ENCODE data around the gene RASAL2.

GRCh38 chr1:178126741-178127185 is 32.9 kb downstream of the RASAL2 start:
- TF ChIP-seq EZH2 (IDR thresholded peaks at IDR 0.05; ENCODE audit: low read depth, unreplicated experiment) (no peak), CTCF (conservative IDR thresholded peaks at IDR 0.05; ENCODE audit: low read depth in 2 of 2) (no peak), POLR2AphosphoS5 (IDR thresholded peaks at IDR 0.05; ENCODE audit: low read depth) (no peak), JUNB (IDR thresholded peaks at IDR 0.05; ENCODE audit: unreplicated experiment) (no peak), CREB1 (CRISPR knock-in tag; IDR thresholded peaks at IDR 0.05; ENCODE audit: low read depth) (no peak), REST (IDR thresholded peaks at IDR 0.05; ENCODE audit: unreplicated experiment) (no peak), ZNF114 (CRISPR knock-in tag; IDR thresholded peaks at IDR 0.05) (no peak), EZH2phosphoT487 (IDR thresholded peaks at IDR 0.05; ENCODE audit: unreplicated experiment) (no peak), NANOG (IDR thresholded peaks at IDR 0.05; ENCODE audit: borderline replicate concordance) (no peak), ZNF331 (CRISPR knock-in tag; IDR thresholded peaks at IDR 0.05; ENCODE audit: low read depth) (no peak), STAT1 (IDR thresholded peaks at IDR 0.05; ENCODE audit: unreplicated experiment) (no peak), ZNF462 (CRISPR knock-in tag; IDR thresholded peaks at IDR 0.05) (no peak)

Data from GM23338 (cell line).